ENCODE results near the gene AGPS. TPM values are rescaled to one million over a fixed set of nuclear protein-coding genes. Genes with fewer than 3 reads are reported as not detected.

AGPS gene
- total and polyA plus RNA-seq, 2 of the 13 experiments (the other 11 are each of a cell fraction or from before 2014, with no cell fraction given): 39.4 to 99.0 TPM

GRCh38 chr2:177392373-177393202 lies at the start of gene AGPS (continued):
- TF ChIP-seq AGO1 (IDR thresholded peaks at IDR 0.05; ENCODE audit: low read depth, low read length, poor library complexity, severe bottlenecking): no peak
- TF ChIP-seq REXO4 (CRISPR knock-in tag; IDR thresholded peaks at IDR 0.05; ENCODE audit: borderline replicate concordance): peak; percentile 98
- TF ChIP-seq CHCHD3 (CRISPR knock-in tag; IDR thresholded peaks at IDR 0.05): peak; percentile 75; the same call in 1 of the 2 replicates
- TF ChIP-seq ARHGAP35 (CRISPR knock-in tag; IDR thresholded peaks at IDR 0.05; ENCODE audit: borderline replicate concordance): peak; percentile 95
- no peak; the same call in 1 of the 2 replicates for TF ChIP-seq AHR (CRISPR knock-in tag; IDR thresholded peaks at IDR 0.05)
- TF ChIP-seq GABPB1 (CRISPR knock-in tag; IDR thresholded peaks at IDR 0.05): peak; percentile 97
- peak; percentile 99 for TF ChIP-seq ZMAT3 (CRISPR knock-in tag; conservative IDR thresholded peaks at IDR 0.05)
- TF ChIP-seq, protein P1, sequence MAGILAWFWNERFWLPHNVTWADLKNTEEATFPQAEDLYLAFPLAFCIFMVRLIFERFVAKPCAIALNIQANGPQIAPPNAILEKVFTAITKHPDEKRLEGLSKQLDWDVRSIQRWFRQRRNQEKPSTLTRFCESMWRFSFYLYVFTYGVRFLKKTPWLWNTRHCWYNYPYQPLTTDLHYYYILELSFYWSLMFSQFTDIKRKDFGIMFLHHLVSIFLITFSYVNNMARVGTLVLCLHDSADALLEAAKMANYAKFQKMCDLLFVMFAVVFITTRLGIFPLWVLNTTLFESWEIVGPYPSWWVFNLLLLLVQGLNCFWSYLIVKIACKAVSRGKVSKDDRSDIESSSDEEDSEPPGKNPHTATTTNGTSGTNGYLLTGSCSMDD (CRISPR knock-in tag; IDR thresholded peaks at IDR 0.05): peak; percentile 94
- peak; percentile 74; the same call in 1 of the 2 replicates for TF ChIP-seq PHF21A (CRISPR knock-in tag; IDR thresholded peaks at IDR 0.05)
- TF ChIP-seq DMTF1 (CRISPR knock-in tag; IDR thresholded peaks at IDR 0.05): no peak
- peak; percentile 86 for TF ChIP-seq ZBTB10 (CRISPR knock-in tag; IDR thresholded peaks at IDR 0.05; ENCODE audit: borderline replicate concordance)
- TF ChIP-seq ZNF44 (CRISPR knock-in tag; IDR thresholded peaks at IDR 0.05): peak; percentile 90; the same call in 1 of the 2 replicates
- TF ChIP-seq, protein P2, sequence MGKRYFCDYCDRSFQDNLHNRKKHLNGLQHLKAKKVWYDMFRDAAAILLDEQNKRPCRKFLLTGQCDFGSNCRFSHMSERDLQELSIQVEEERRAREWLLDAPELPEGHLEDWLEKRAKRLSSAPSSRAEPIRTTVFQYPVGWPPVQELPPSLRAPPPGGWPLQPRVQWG (CRISPR knock-in tag; IDR thresholded peaks at IDR 0.05; ENCODE audit: borderline replicate concordance, low read depth): no peak
- TF ChIP-seq PPARG (CRISPR knock-in tag; conservative IDR thresholded peaks at IDR 0.05): peak; percentile 97
- TF ChIP-seq KAT8 (CRISPR knock-in tag; IDR thresholded peaks at IDR 0.05): peak; percentile 90
- TF ChIP-seq WIZ (CRISPR knock-in tag; IDR thresholded peaks at IDR 0.05): peak; percentile 90
- TF ChIP-seq ZNF496 (CRISPR knock-in tag; IDR thresholded peaks at IDR 0.05; ENCODE audit: insufficient replicate concordance): no peak
- TF ChIP-seq HDAC2 (CRISPR knock-in tag; IDR thresholded peaks at IDR 0.05): peak; percentile 91
- peak; percentile 72 for TF ChIP-seq HNF4G (IDR thresholded peaks at IDR 0.05; ENCODE audit: borderline replicate concordance, low read depth, low read length)
- peak; percentile 91 for TF ChIP-seq HNF4G (CRISPR knock-in tag; IDR thresholded peaks at IDR 0.05; ENCODE audit: borderline replicate concordance, low read depth)
- peak; percentile 77 for TF ChIP-seq RAD21 (CRISPR knock-in tag; IDR thresholded peaks at IDR 0.05)
